Liver (tissue), 9 donors: ENCODE data around the gene GAB2. TPM values are rescaled to one million over a fixed set of nuclear protein-coding genes. Genes with fewer than 3 reads are reported as not detected.

Experiments used
- DNase-seq: peaks from one replicate; pipeline ENCODE4 v3.0.0-alpha.2; 2017; ENCODE audit warnings: low spot score
- H3K27ac ChIP-seq, 2 donors: one replicate each; pipeline ENCODE4 v1.7.0; 2013; ENCODE audit warnings: inconsistent platforms in 2 of 2, low read length in 2 of 2, control low read depth in 1 of 2, low read depth in 1 of 2, mild to moderate bottlenecking in 1 of 2
- H3K27me3 ChIP-seq, 4 donors: one replicate each; pipeline versions ENCODE4 v1.6.1 to v1.7.0; 2013; ENCODE audit warnings: low read length in 3 of 4, inconsistent platforms in 1 of 4, mild to moderate bottlenecking in 1 of 4, moderate library complexity in 1 of 4; ENCODE audit not compliant: control insufficient read depth in 4 of 4, insufficient read depth in 4 of 4
- H3K36me3 ChIP-seq, 4 donors: one replicate each; pipeline versions ENCODE4 v1.6.1 to v1.7.0; 2013; ENCODE audit warnings: low read length in 3 of 4, mild to moderate bottlenecking in 3 of 4, low read depth in 1 of 4, moderate library complexity in 1 of 4; ENCODE audit not compliant: control insufficient read depth in 4 of 4, insufficient read depth in 3 of 4
- H3K4me1 ChIP-seq, 4 donors: one replicate each; pipeline versions ENCODE4 v1.6.1 to v1.7.0; 2013; ENCODE audit warnings: low read length in 3 of 4, mild to moderate bottlenecking in 3 of 4, moderate library complexity in 1 of 4; ENCODE audit not compliant: control insufficient read depth in 4 of 4, insufficient read depth in 4 of 4
- H3K4me3 ChIP-seq, 3 donors: one replicate each; pipeline versions ENCODE4 v1.6.1 to v1.7.0; 2013; ENCODE audit warnings: low read length in 3 of 3, control low read depth in 1 of 3, low read depth in 1 of 3, mild to moderate bottlenecking in 1 of 3
- H3K9ac ChIP-seq, 2 donors: one replicate each; pipeline ENCODE4 v1.7.0; 2013; ENCODE audit warnings: low read length in 2 of 2, mild to moderate bottlenecking in 2 of 2, moderate library complexity in 2 of 2, control low read depth in 1 of 2, low read depth in 1 of 2
- H3K9me3 ChIP-seq, 4 donors: one replicate each; pipeline versions ENCODE4 v1.6.1 to v1.7.0; 2013; ENCODE audit warnings: low read length in 3 of 4; ENCODE audit not compliant: control insufficient read depth in 4 of 4
- EGR1 ChIP-seq, 2 donors: IDR thresholded peaks; 2 replicates each; pipeline ENCODE4 v1.6.1; 2016 to 2018; ENCODE audit warnings: antibody characterized with exemption in 2 of 2, low read depth in 2 of 2
- FOXA1 ChIP-seq: IDR thresholded peaks from 2 replicates; pipeline ENCODE4 v1.6.1; 2016; ENCODE audit warnings: antibody characterized with exemption
- FOXA2 ChIP-seq: IDR thresholded peaks from 2 replicates; pipeline ENCODE4 v1.6.1; 2016; ENCODE audit warnings: antibody characterized with exemption
- GABPA ChIP-seq, 2 donors: IDR thresholded peaks in 1 of 2; conservative IDR thresholded peaks in 1 of 2; 2 replicates each; pipeline ENCODE4 v1.6.1; 2016; ENCODE audit warnings: antibody characterized with exemption in 2 of 2, mild to moderate bottlenecking in 1 of 2, moderate library complexity in 1 of 2
- HNF4A ChIP-seq, 2 donors: conservative IDR thresholded peaks; 2 replicates each; pipeline ENCODE4 v1.6.1; 2016; ENCODE audit warnings: antibody characterized with exemption in 2 of 2, mild to moderate bottlenecking in 2 of 2
- HNF4G ChIP-seq: IDR thresholded peaks from 2 replicates; pipeline ENCODE4 v1.6.1; 2016; ENCODE audit warnings: antibody characterized with exemption
- JUND ChIP-seq, 2 donors: IDR thresholded peaks; 2 replicates each; pipeline ENCODE4 v1.6.1; 2016; ENCODE audit warnings: antibody characterized with exemption in 2 of 2
- RXRA ChIP-seq, 2 donors: IDR thresholded peaks; 2 replicates each; pipeline ENCODE4 v1.6.1; 2017 to 2018; ENCODE audit warnings: antibody characterized with exemption in 2 of 2, mild to moderate bottlenecking in 1 of 2
- SP1 ChIP-seq: IDR thresholded peaks from 2 replicates; pipeline ENCODE4 v1.6.1; 2018; ENCODE audit warnings: antibody characterized with exemption, mild to moderate bottlenecking
- TAF1 ChIP-seq: conservative IDR thresholded peaks from 2 replicates; pipeline ENCODE4 v1.6.1; 2016; ENCODE audit warnings: antibody characterized with exemption, mild to moderate bottlenecking
- YY1 ChIP-seq: IDR thresholded peaks from 2 replicates; pipeline ENCODE4 v1.6.1; 2016; ENCODE audit warnings: antibody characterized with exemption, mild to moderate bottlenecking
- WGBS: extraction: QIAGEN DNeasy Blood & Tissue Kit; methylation state at CpG from one replicate; pipeline ENCODE4 v1.1.7; 2013; 5-methylcytosine and 5-hydroxymethylcytosine counted together
- polyA plus RNA-seq, 2 donors: library from polyadenylated mRNA; stranded (reverse) in 1 of 2; unstranded in 1 of 2; fragments of 200-250 nt in 1 of 2; fragments of >200 nt in 1 of 2; fragmentation: Nextera tagmentation in 1 of 2; extraction: Ambion mirVana in 1 of 2; gene quantifications; one replicate each; pipeline versions ENCODE4 v1.2.1 to v1.2.3, GENCODE V29; 2013 to 2015
- total RNA-seq, 2 donors: library from RNA; depleted of rRNA; stranded (reverse); fragments of >200 nt; gene quantifications; one replicate each; pipeline ENCODE4 v1.2.3, GENCODE V29; 2014
- TF ChIP-seq, protein P1 (sequence below): IDR thresholded peaks from 2 replicates; pipeline ENCODE4 v1.6.1; 2016; ENCODE audit warnings: antibody characterized with exemption
- TF ChIP-seq, protein P2 (sequence below): IDR thresholded peaks from 2 replicates; pipeline ENCODE4 v1.6.1; 2016; ENCODE audit warnings: antibody characterized with exemption
- TF ChIP-seq, protein P3 (sequence below): fragments of 150-350 bp; IDR thresholded peaks from 2 replicates; pipeline ENCODE4 v1.5.1; 2017; ENCODE audit warnings: improper control_type of control experiment, low read depth, low read length; ENCODE audit not compliant: missing input control
- TF ChIP-seq, protein P4 (sequence below): IDR thresholded peaks from 2 replicates; pipeline ENCODE4 v1.6.1; 2016; ENCODE audit warnings: antibody characterized with exemption
- donor health status: healthy.
- donor health status: healthy.
- donor health status: healthy.
- donor health status: healthy.
- donor health status: healthy.

Gene GAB2
- total and polyA plus RNA-seq, 4 donors = 1.3 to 3.6 (median 2.5) TPM

DNA sequence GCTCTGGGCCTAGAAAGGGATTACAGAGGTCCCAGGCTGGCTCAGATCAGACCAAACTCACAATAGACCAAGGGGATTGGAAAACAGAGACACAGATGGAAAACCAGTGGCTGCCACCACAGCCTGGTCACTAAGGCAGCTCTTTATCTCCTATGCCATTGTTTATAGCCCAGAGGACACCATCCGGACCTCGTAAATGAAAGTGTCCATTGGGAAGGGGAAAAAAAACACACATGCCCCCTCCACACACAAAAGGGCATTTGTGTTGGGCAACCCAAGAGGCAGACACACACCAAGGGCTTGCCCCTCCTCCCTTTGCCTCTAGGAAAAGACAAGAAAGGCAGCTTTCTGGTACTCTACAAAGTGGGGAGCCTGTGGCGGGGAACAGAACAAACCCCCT lies 85.9 kb downstream of the GAB2 start:
- H3K36me3 ChIP-seq = no peaks in the 10 kb centered on the region
- no peaks in the 10 kb centered on the region for H3K9me3 ChIP-seq
- peaks cover 0 to 2% (median 0%) of the 10 kb centered on the region in 4 donors for H3K4me1 ChIP-seq
- no peaks in the 10 kb centered on the region for H3K27me3 ChIP-seq
- no peak for DNase-seq
- WGBS = 76% methylated on average over 3 of the region's 3 CpGs
- no peak overlapping the region for H3K9ac ChIP-seq
- TF ChIP-seq HNF4A (conservative IDR thresholded peaks at IDR 0.05) = no peak
- TF ChIP-seq, protein P1, sequence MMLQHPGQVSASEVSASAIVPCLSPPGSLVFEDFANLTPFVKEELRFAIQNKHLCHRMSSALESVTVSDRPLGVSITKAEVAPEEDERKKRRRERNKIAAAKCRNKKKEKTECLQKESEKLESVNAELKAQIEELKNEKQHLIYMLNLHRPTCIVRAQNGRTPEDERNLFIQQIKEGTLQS = no peak
- TF ChIP-seq RXRA (IDR thresholded peaks at IDR 0.05) = no peak
- TF ChIP-seq JUND (IDR thresholded peaks at IDR 0.05) = no peak
- no peak for TF ChIP-seq FOXA2
- no peak overlapping the region for H3K27ac ChIP-seq
- H3K4me3 ChIP-seq = no peak overlapping the region

DNA sequence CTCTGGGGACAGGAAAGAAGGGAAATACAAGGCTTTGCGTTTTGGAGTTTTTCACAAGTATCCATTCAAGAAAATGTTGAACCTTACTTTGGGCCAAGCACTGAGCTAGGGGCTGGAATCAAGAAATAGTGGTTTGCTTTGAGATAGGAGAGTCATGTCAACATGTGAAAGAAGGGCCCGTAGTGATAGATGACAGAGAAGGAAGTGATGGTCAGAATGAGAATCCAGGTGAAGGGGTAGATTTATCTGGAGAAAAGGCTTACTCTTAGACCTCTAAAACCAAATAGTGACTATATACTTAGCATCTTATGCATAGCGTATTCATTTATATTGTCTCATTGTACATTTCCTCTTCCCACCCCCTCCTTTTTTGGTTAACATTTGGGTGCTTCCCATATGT lies 87.3 kb downstream of the GAB2 start:
- TF ChIP-seq HNF4G = no peak
- TF ChIP-seq, protein P1 = no peak
- TF ChIP-seq, protein P2, sequence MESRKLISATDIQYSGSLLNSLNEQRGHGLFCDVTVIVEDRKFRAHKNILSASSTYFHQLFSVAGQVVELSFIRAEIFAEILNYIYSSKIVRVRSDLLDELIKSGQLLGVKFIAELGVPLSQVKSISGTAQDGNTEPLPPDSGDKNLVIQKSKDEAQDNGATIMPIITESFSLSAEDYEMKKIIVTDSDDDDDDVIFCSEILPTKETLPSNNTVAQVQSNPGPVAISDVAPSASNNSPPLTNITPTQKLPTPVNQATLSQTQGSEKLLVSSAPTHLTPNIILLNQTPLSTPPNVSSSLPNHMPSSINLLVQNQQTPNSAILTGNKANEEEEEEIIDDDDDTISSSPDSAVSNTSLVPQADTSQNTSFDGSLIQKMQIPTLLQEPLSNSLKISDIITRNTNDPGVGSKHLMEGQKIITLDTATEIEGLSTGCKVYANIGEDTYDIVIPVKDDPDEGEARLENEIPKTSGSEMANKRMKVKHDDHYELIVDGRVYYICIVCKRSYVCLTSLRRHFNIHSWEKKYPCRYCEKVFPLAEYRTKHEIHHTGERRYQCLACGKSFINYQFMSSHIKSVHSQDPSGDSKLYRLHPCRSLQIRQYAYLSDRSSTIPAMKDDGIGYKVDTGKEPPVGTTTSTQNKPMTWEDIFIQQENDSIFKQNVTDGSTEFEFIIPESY = no peak
- TF ChIP-seq HNF4A (conservative IDR thresholded peaks at IDR 0.05) = no peak
- TF ChIP-seq, protein P3, sequence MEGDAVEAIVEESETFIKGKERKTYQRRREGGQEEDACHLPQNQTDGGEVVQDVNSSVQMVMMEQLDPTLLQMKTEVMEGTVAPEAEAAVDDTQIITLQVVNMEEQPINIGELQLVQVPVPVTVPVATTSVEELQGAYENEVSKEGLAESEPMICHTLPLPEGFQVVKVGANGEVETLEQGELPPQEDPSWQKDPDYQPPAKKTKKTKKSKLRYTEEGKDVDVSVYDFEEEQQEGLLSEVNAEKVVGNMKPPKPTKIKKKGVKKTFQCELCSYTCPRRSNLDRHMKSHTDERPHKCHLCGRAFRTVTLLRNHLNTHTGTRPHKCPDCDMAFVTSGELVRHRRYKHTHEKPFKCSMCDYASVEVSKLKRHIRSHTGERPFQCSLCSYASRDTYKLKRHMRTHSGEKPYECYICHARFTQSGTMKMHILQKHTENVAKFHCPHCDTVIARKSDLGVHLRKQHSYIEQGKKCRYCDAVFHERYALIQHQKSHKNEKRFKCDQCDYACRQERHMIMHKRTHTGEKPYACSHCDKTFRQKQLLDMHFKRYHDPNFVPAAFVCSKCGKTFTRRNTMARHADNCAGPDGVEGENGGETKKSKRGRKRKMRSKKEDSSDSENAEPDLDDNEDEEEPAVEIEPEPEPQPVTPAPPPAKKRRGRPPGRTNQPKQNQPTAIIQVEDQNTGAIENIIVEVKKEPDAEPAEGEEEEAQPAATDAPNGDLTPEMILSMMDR = no peak
- no peak for TF ChIP-seq GABPA (IDR thresholded peaks at IDR 0.05 in 1 of 2, conservative IDR thresholded peaks at IDR 0.05 in 1 of 2)
- TF ChIP-seq YY1 = no peak
- TF ChIP-seq RXRA (IDR thresholded peaks at IDR 0.05) = no peak
- TF ChIP-seq, protein P4, sequence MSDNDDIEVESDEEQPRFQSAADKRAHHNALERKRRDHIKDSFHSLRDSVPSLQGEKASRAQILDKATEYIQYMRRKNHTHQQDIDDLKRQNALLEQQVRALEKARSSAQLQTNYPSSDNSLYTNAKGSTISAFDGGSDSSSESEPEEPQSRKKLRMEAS = no peak
- TF ChIP-seq SP1 = no peak
- no peak for TF ChIP-seq TAF1
- TF ChIP-seq FOXA1 = no peak
- no peak for DNase-seq
- Histone ChIP-seq H3K4me1 (peaks cover 0 to 2% (median 0%) of the 10 kb centered on the region in 4 donors), H3K36me3 (no peaks in the 10 kb centered on the region), H3K4me3 (no peak overlapping the region), H3K27me3 (no peaks in the 10 kb centered on the region), H3K9me3 (no peaks in the 10 kb centered on the region), H3K9ac (no peak overlapping the region), H3K27ac (no peak overlapping the region)
- WGBS = 90% methylated on average over 3 of the region's 3 CpGs

DNA sequence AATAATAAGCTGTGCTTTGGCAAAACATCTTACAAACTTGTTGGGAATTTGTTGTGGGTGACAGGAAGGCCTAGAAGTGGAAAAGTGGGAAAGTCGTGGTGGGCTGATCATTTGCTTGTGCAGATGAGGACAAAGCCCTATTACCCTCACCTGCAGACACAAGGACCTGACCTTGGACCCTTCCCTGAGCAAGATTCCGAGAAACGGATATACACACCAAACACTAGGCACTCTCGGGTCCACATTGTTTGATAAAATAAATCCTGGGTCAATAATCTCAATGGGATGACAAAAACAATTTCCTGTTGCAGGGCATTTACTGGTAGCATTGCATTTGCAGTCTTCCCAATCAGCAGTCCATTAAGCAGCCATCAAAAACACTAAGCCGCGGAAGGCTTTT lies 89.7 kb downstream of the GAB2 start:
- H3K4me1 ChIP-seq = no peaks in the 10 kb centered on the region
- WGBS = 84% methylated on average over 6 of the region's 6 CpGs
- no peak for TF ChIP-seq EGR1 (IDR thresholded peaks at IDR 0.05; ENCODE audit: low read depth in 2 of 2)
- TF ChIP-seq JUND (IDR thresholded peaks at IDR 0.05) = no peak
- TF ChIP-seq RXRA (IDR thresholded peaks at IDR 0.05) = no peak
- TF ChIP-seq, protein P2 = no peak
- H3K9me3 ChIP-seq = no peaks in the 10 kb centered on the region
- no peak for DNase-seq
- no peaks in the 10 kb centered on the region for H3K27me3 ChIP-seq
- no peak overlapping the region for H3K9ac ChIP-seq
- no peaks in the 10 kb centered on the region for H3K36me3 ChIP-seq
- no peak overlapping the region for H3K27ac ChIP-seq
- no peak overlapping the region for H3K4me3 ChIP-seq
